ENCODE measurements around the gene REXO5. TPM values are rescaled to one million over a fixed set of nuclear protein-coding genes. Genes with fewer than 3 reads are reported as not detected.
A peak's percentile ranks its signal among the peaks of the same experiment; 100 is the strongest.
"Not testable (repeated sequence)": the region's sequence is repeated elsewhere in the genome, so short reads cannot be mapped to it uniquely, and the experiment has no call there.

REXO5 gene
- total and polyA plus RNA-seq, 4 donors, result 0.88 to 3.0 (median 1.6) TPM

DNA sequence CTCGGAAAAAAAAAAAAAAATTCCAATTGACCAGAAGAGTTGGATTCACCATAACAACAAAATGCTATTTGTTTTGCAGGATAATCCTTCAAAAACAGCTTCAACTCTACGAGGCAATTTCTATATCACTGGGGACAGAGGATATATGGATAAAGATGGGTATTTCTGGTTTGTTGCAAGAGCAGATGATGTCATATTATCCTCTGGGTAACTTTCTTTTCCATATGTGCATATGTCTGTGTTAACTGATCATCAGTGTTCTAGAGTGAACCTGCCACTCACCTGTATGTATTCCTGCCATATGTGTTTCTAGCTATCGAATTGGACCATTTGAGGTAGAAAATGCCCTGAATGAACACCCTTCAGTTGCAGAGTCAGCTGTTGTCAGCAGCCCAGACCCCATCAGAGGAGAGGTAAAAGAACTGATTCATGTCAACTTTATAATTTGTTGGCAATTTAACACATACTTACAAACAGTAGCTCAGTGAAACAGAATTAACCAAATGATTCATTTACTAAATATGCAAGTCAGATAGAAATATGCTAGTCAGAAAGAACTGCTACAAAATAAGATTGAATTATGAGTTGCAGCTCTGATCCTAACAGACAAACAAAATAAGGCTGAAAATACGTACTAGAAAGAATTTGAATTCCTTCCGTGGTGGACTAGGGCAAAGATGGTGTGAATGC, 14.3 kb upstream of the REXO5 start:
- Histone ChIP-seq H3K27me3 (ENCODE audit: control insufficient read depth in 1 of 2, insufficient read depth in 2 of 2, low read length in 1 of 2) (peaks cover 0 to 1% of the 10 kb centered on the region in 2 donors), H3K9me3 (ENCODE audit: control insufficient read depth, low read length) (no peaks in the 10 kb centered on the region), H3K36me3 (ENCODE audit: control insufficient read depth in 1 of 2, insufficient read depth in 2 of 2, low read length in 1 of 2) (no peaks in the 10 kb centered on the region), H3K27ac (ENCODE audit: low read depth in 1 of 2, low read length in 2 of 2) (no peak overlapping the region), H3K4me1 (ENCODE audit: control insufficient read depth in 1 of 2, insufficient read depth in 2 of 2, low read length in 2 of 2) (no peaks in the 10 kb centered on the region), H3K4me3 (ENCODE audit: low read length in 2 of 2) (no peak overlapping the region)
- ATAC-seq (ENCODE audit: low FRiP score) (no peak), DNase-seq (no peak)
- intact Hi-C loops (cut with DNase I), result no loop called here
- 78% methylated on average over 5 of the region's 5 CpGs for WGBS, 2 donors

- no peak for ATAC-seq (ENCODE audit: low FRiP score)
- H3K27ac ChIP-seq (ENCODE audit: low read depth in 1 of 2, low read length in 2 of 2), result no peak overlapping the region
- H3K9me3 ChIP-seq (ENCODE audit: control insufficient read depth, low read length), result no peaks in the 10 kb centered on the region
- intact Hi-C loops (cut with DNase I), result no loop called here
- no peaks in the 10 kb centered on the region for H3K27me3 ChIP-seq (ENCODE audit: control insufficient read depth in 1 of 2, insufficient read depth in 2 of 2, low read length in 1 of 2)
- no peaks in the 10 kb centered on the region for H3K36me3 ChIP-seq (ENCODE audit: control insufficient read depth in 1 of 2, insufficient read depth in 2 of 2, low read length in 1 of 2)
- H3K4me1 ChIP-seq (ENCODE audit: control insufficient read depth in 1 of 2, insufficient read depth in 2 of 2, low read length in 2 of 2), result no peaks in the 10 kb centered on the region
- DNase-seq, result no peak
- H3K4me3 ChIP-seq (ENCODE audit: low read length in 2 of 2), result no peak overlapping the region
- whole genome bisulfite sequencing, 2 donors, result 60 to 74% methylated on average over 2 of the region's 2 CpGs
Observed at GRCh38 chr16:20798364-20798763, 8.0 kb upstream of the REXO5 start.

DNA sequence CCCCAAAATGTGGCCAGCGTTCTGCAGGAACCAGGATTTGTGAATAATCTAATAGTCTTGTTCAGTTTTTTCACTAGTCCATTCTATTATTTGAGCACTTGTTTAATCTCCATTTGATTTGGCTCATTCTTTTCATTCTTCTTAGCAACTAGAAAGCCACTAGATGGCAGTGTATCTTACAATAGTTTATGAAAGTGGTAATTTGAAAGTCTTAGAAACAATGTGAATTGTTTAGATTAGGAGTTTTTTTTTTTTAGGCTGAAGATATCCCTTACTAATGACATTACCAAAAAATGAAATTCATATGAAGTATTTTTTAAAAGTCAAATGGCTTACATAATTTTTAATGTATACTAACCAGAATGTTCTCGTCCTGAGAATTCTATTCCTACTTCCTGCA, 6.7 kb upstream of the REXO5 start:
- intact Hi-C loops (cut with DNase I), result no loop called here
- Histone ChIP-seq H3K27me3 (ENCODE audit: control insufficient read depth in 1 of 2, insufficient read depth in 2 of 2, low read length in 1 of 2) (no peaks in the 10 kb centered on the region), H3K9me3 (ENCODE audit: control insufficient read depth, low read length) (no peaks in the 10 kb centered on the region), H3K36me3 (ENCODE audit: control insufficient read depth in 1 of 2, insufficient read depth in 2 of 2, low read length in 1 of 2) (no peaks in the 10 kb centered on the region), H3K4me1 (ENCODE audit: control insufficient read depth in 1 of 2, insufficient read depth in 2 of 2, low read length in 2 of 2) (no peaks in the 10 kb centered on the region), H3K4me3 (ENCODE audit: low read length in 2 of 2) (no peak overlapping the region), H3K27ac (ENCODE audit: low read depth in 1 of 2, low read length in 2 of 2) (no peak overlapping the region)
- DNase-seq (no peak), ATAC-seq (ENCODE audit: low FRiP score) (no peak)
- 21 to 24% methylated on average over 2 of the region's 2 CpGs for WGBS, 2 donors

DNA sequence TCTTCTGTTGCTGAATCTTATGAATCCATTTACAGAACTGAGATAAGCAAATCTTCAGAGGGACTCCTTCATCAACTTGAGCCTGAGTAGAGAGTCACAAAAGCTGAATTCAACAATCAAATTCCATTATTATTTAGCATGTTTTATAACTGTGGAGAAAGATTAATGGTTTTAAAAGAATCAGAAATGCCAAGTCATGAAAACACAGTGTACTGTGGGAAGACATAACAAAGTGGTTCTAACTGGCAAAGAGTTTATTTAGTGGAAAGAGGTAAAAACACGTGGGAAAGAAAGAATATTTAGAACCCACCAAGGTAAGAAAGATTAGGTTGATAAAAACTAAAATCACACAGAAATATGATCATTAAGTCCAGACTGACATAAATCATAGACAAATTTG, 5.0 kb upstream of the REXO5 start:
- intact Hi-C loops (cut with DNase I), result loop anchor here (5.0 to 10.0 kb wide), 2 partner anchors 281 to 504 kb away; no protein-coding TSS in a partner anchor
- DNase-seq, result no peak
- no peaks in the 10 kb centered on the region for H3K36me3 ChIP-seq (ENCODE audit: control insufficient read depth in 1 of 2, insufficient read depth in 2 of 2, low read length in 1 of 2)

DNA sequence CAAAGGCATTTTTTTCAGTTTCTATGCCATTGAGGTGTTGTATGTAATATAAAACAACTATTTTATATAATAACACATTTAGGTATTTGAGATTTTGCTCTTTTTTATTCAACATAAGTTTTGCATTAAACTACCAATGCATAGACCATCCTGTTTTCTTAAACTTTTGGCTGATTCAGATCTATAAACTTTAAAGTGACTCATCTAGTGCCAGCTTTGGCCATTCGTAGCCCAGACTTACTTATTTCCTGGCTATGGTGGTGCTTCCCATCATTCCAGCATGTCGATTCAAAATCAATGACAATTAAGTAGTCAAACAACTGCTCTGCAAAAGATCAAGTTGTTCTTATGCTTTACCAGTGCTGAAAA, 3.2 kb upstream of the REXO5 start:
- H3K27ac ChIP-seq (ENCODE audit: low read depth in 1 of 2, low read length in 2 of 2), result no peak overlapping the region
- intact Hi-C loops (cut with DNase I), result loop anchor here (5.0 to 10.0 kb wide), 2 partner anchors 279 to 502 kb away; no protein-coding TSS in a partner anchor
- H3K36me3 ChIP-seq (ENCODE audit: control insufficient read depth in 1 of 2, insufficient read depth in 2 of 2, low read length in 1 of 2), result no peaks in the 10 kb centered on the region
- WGBS, 2 donors, result 88 to 90% methylated on average over 2 of the region's 2 CpGs
- DNase-seq, result no peak
- H3K27me3 ChIP-seq (ENCODE audit: control insufficient read depth in 1 of 2, insufficient read depth in 2 of 2, low read length in 1 of 2), result no peaks in the 10 kb centered on the region
- no peak for ATAC-seq (ENCODE audit: low FRiP score)
- no peaks in the 10 kb centered on the region for H3K4me1 ChIP-seq (ENCODE audit: control insufficient read depth in 1 of 2, insufficient read depth in 2 of 2, low read length in 2 of 2)
- H3K4me3 ChIP-seq (ENCODE audit: low read length in 2 of 2), result no peak overlapping the region
- no peaks in the 10 kb centered on the region for H3K9me3 ChIP-seq (ENCODE audit: control insufficient read depth, low read length)

More for the DNA sequence above, 5.0 kb upstream of the REXO5 start:
- no peaks in the 10 kb centered on the region for H3K27me3 ChIP-seq (ENCODE audit: control insufficient read depth in 1 of 2, insufficient read depth in 2 of 2, low read length in 1 of 2)
- 0 to 6% methylated on average over 1 of the region's 1 CpG for WGBS, 2 donors
- no peak overlapping the region for H3K27ac ChIP-seq (ENCODE audit: low read depth in 1 of 2, low read length in 2 of 2)
- H3K4me3 ChIP-seq (ENCODE audit: low read length in 2 of 2), result no peak overlapping the region
- no peaks in the 10 kb centered on the region for H3K4me1 ChIP-seq (ENCODE audit: control insufficient read depth in 1 of 2, insufficient read depth in 2 of 2, low read length in 2 of 2)
- no peak for ATAC-seq (ENCODE audit: low FRiP score)
- H3K9me3 ChIP-seq (ENCODE audit: control insufficient read depth, low read length), result no peaks in the 10 kb centered on the region

- WGBS, 2 donors, result 89 to 92% methylated on average over 7 of the region's 7 CpGs
- no peak for ATAC-seq (ENCODE audit: low FRiP score)
- intact Hi-C loops (cut with DNase I), result loop anchor here (5.0 to 10.0 kb wide), 2 partner anchors 279 to 501 kb away; no protein-coding TSS in a partner anchor
- Histone ChIP-seq H3K27me3 (ENCODE audit: control insufficient read depth in 1 of 2, insufficient read depth in 2 of 2, low read length in 1 of 2) (no peaks in the 10 kb centered on the region), H3K36me3 (ENCODE audit: control insufficient read depth in 1 of 2, insufficient read depth in 2 of 2, low read length in 1 of 2) (no peaks in the 10 kb centered on the region), H3K4me3 (ENCODE audit: low read length in 2 of 2) (no peak overlapping the region), H3K27ac (ENCODE audit: low read depth in 1 of 2, low read length in 2 of 2) (no peak overlapping the region), H3K9me3 (ENCODE audit: control insufficient read depth, low read length) (no peaks in the 10 kb centered on the region), H3K4me1 (ENCODE audit: control insufficient read depth in 1 of 2, insufficient read depth in 2 of 2, low read length in 2 of 2) (no peaks in the 10 kb centered on the region)
- no peak for DNase-seq
Observed at GRCh38 chr16:20803561-20804214, 2.6 kb upstream of the REXO5 start.

- DNase-seq; H3K4me1 ChIP-seq (ENCODE audit: control insufficient read depth in 1 of 2, insufficient read depth in 2 of 2, low read length in 2 of 2); H3K36me3 ChIP-seq (ENCODE audit: control insufficient read depth in 1 of 2, insufficient read depth in 2 of 2, low read length in 1 of 2); H3K9me3 ChIP-seq (ENCODE audit: control insufficient read depth, low read length); H3K27me3 ChIP-seq (ENCODE audit: control insufficient read depth in 1 of 2, insufficient read depth in 2 of 2, low read length in 1 of 2): not testable (repeated sequence)
- H3K27ac ChIP-seq (ENCODE audit: low read depth in 1 of 2, low read length in 2 of 2), result peak overlapping the region; percentile 47 to 98
- intact Hi-C loops (cut with DNase I), result loop anchor here in 1 of 2 donors (5.0 to 10.0 kb wide), 3 partner anchors 193 to 499 kb away; no protein-coding TSS in a partner anchor
- ATAC-seq (ENCODE audit: low FRiP score), result peak; percentile 77
- 4 to 5% methylated on average over 12 of the region's 12 CpGs for WGBS, 2 donors
- H3K4me3 ChIP-seq (ENCODE audit: low read length in 2 of 2), result peak overlapping the region; percentile 51 to 74
Observed at GRCh38 chr16:20805684-20806167, 601 bp upstream of the REXO5 start.

DNA sequence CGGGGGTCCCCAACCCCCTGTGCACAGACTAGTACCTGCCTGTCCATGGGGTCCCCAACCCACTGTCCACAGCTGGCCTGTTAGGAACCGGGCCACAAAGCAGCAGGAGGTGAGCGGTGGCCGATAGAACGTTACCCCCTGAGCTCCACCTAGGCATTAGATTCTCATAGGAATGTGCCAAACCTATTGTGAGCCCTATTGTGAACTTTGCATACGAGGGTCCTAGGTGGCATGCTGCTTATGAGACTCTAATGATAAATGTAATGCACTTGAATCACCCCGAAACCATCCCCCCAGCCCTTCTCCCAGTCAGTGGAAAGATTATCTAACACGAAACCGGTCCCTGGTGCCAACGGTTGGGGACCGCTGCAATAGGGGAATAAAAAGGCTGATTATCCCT, 1.5 kb downstream of the REXO5 start:
- ATAC-seq (ENCODE audit: low FRiP score) (no peak), DNase-seq (no peak)
- WGBS, 2 donors, result 87 to 94% methylated on average over 11 of the region's 11 CpGs
- no peaks in the 10 kb centered on the region for H3K27me3 ChIP-seq (ENCODE audit: control insufficient read depth in 1 of 2, insufficient read depth in 2 of 2, low read length in 1 of 2)
- H3K4me3 ChIP-seq (ENCODE audit: low read length in 2 of 2), result no peak overlapping the region
- H3K27ac ChIP-seq (ENCODE audit: low read depth in 1 of 2, low read length in 2 of 2), result no peak overlapping the region
- no peaks in the 10 kb centered on the region for H3K36me3 ChIP-seq (ENCODE audit: control insufficient read depth in 1 of 2, insufficient read depth in 2 of 2, low read length in 1 of 2)
- H3K4me1 ChIP-seq (ENCODE audit: control insufficient read depth in 1 of 2, insufficient read depth in 2 of 2, low read length in 2 of 2), result no peaks in the 10 kb centered on the region
- no peaks in the 10 kb centered on the region for H3K9me3 ChIP-seq (ENCODE audit: control insufficient read depth, low read length)
- intact Hi-C loops (cut with DNase I), result loop anchor here in 1 of 2 donors (5.0 to 10.0 kb wide), 3 partner anchors 196 to 497 kb away; no protein-coding TSS in a partner anchor
